OCI-LY1 (cell line): Measurements from ENCODE around the gene MAN1C1.

ENCODE experiments used
- H2AFZ ChIP-seq: fragments of 200-600 bp; sonication (generic), shearing (Covaris generic); 2 replicates; pipeline ENCODE4 v1.6.0; 2014; ENCODE audit warnings: antibody characterized with exemption, mild to moderate bottlenecking, low read length
- H3F3A ChIP-seq: fragments of 200-600 bp; sonication (generic), shearing (Covaris generic); 2 replicates; pipeline ENCODE4 v1.6.0; 2014; ENCODE audit warnings: mild to moderate bottlenecking, antibody characterized with exemption, low read length, moderate library complexity; ENCODE audit not compliant: insufficient read depth
- H3K27ac ChIP-seq: fragments of 200-600 bp; sonication (generic); 2 replicates; pipeline ENCODE4 v1.5.1; 2014; ENCODE audit warnings: low read length, mixed run types, mild to moderate bottlenecking, low read depth; ENCODE audit not compliant: poor library complexity, severe bottlenecking
- H3K27me3 ChIP-seq: fragments of 200-600 bp; sonication (generic); 2 replicates; pipeline ENCODE4 v1.6.0; 2014; ENCODE audit warnings: antibody characterized with exemption, mild to moderate bottlenecking, low read length, moderate library complexity; ENCODE audit not compliant: insufficient read depth
- H3K36me3 ChIP-seq: fragments of 200-600 bp; sonication (generic); 2 replicates; pipeline ENCODE4 v1.6.1; 2014; ENCODE audit warnings: mild to moderate bottlenecking, antibody characterized with exemption, low read length, moderate library complexity, mixed read lengths; ENCODE audit not compliant: insufficient read depth
- H3K4me1 ChIP-seq: fragments of 200-600 bp; sonication (generic); 2 replicates; pipeline ENCODE4 v1.5.1; 2014; ENCODE audit warnings: mild to moderate bottlenecking, low read length, moderate library complexity; ENCODE audit not compliant: insufficient read depth, severe bottlenecking
- H3K4me2 ChIP-seq: fragments of 200-600 bp; sonication (generic), shearing (Covaris generic); 2 replicates; pipeline ENCODE4 v1.6.1; 2014; ENCODE audit warnings: low read length
- H3K4me3 ChIP-seq: fragments of 200-600 bp; sonication (generic); 2 replicates; pipeline ENCODE4 v1.5.1; 2014; ENCODE audit warnings: low read length, low read depth, mild to moderate bottlenecking, mixed read lengths; ENCODE audit not compliant: poor library complexity, severe bottlenecking
- H3K79me2 ChIP-seq: fragments of 200-600 bp; shearing (Covaris generic); 2 replicates; pipeline ENCODE4 v1.6.1; 2016; ENCODE audit warnings: mixed run types, low read length, mixed read lengths; ENCODE audit not compliant: insufficient read depth
- H3K9ac ChIP-seq: fragments of 200-600 bp; sonication (generic), shearing (Covaris generic); 2 replicates; pipeline ENCODE4 v1.6.1; 2014; ENCODE audit warnings: mild to moderate bottlenecking, low read length, mixed read lengths
- H3K9me2 ChIP-seq: fragments of 200-600 bp; sonication (generic), shearing (Covaris generic); 2 replicates; pipeline ENCODE4 v1.6.1; 2014; ENCODE audit warnings: low read depth, mild to moderate bottlenecking, low read length, mixed read lengths
- H3K9me3 ChIP-seq: fragments of 200-600 bp; shearing (Covaris generic); 2 replicates; pipeline ENCODE4 v1.6.1; 2014; ENCODE audit warnings: low read length, mixed read lengths
- H4K20me1 ChIP-seq: fragments of 200-600 bp; sonication (generic), shearing (Covaris generic); 2 replicates; pipeline ENCODE4 v1.6.0; 2016; ENCODE audit warnings: mild to moderate bottlenecking, low read length; ENCODE audit not compliant: insufficient read depth
- CTCF ChIP-seq: fragments of 200-600 bp; sonication (generic), shearing (Covaris generic); IDR thresholded peaks from 2 replicates; pipeline ENCODE4 v1.5.1; 2017; ENCODE audit warnings: mild to moderate bottlenecking, antibody characterized with exemption, low read length, moderate library complexity, mixed read lengths
- EZH2 ChIP-seq: fragments of 200-600 bp; sonication (generic), shearing (Covaris generic); IDR thresholded peaks from 2 replicates; pipeline ENCODE4 v1.8.0; 2017; ENCODE audit warnings: borderline replicate concordance, mixed run types, mild to moderate bottlenecking, antibody characterized with exemption, low read length, moderate library complexity, mixed read lengths

Gene MAN1C1

GRCh38 chr1:25772164-25772563, 155.6 kb downstream of the MAN1C1 start:
- H3K4me1 ChIP-seq: peaks cover 26% of the 10 kb centered on the region
- TF ChIP-seq EZH2: no peak
- TF ChIP-seq CTCF: no peak
- no peak overlapping the region for H3K9ac ChIP-seq
- H3K4me3 ChIP-seq: no peak overlapping the region
- H3K4me2 ChIP-seq: no peak overlapping the region
- no peaks in the 10 kb centered on the region for H3K9me2 ChIP-seq
- H3K27ac ChIP-seq: no peak overlapping the region
- no peaks in the 10 kb centered on the region for H3K79me2 ChIP-seq
- H3K36me3 ChIP-seq: no peaks in the 10 kb centered on the region
- no peaks in the 10 kb centered on the region for H3K9me3 ChIP-seq
- 0 out of 2 replicates have a peak, but pooled peaks cover 5% of the 10 kb centered on the region for H3F3A ChIP-seq
- H3K27me3 ChIP-seq: no peaks in the 10 kb centered on the region
- no peak overlapping the region for H2AFZ ChIP-seq
- no peaks in the 10 kb centered on the region for H4K20me1 ChIP-seq

GRCh38 chr1:25772692-25773245, 156.2 kb downstream of the MAN1C1 start:
- Histone ChIP-seq H3K4me2 (no peak overlapping the region), H3K9me3 (no peaks in the 10 kb centered on the region), H3K36me3 (no peaks in the 10 kb centered on the region), H3F3A (0 out of 2 replicates have a peak, but pooled peaks cover 5% of the 10 kb centered on the region), H3K9ac (no peak overlapping the region), H3K9me2 (no peaks in the 10 kb centered on the region), H3K79me2 (no peaks in the 10 kb centered on the region), H3K27me3 (no peaks in the 10 kb centered on the region), H4K20me1 (no peaks in the 10 kb centered on the region), H3K4me3 (no peak overlapping the region), H2AFZ (no peak overlapping the region), H3K27ac (no peak overlapping the region), H3K4me1 (peaks cover 26% of the 10 kb centered on the region)
- TF ChIP-seq EZH2: no peak
- TF ChIP-seq CTCF: no peak

GRCh38 chr1:25773441-25774125, 157.0 kb downstream of the MAN1C1 start:
- no peaks in the 10 kb centered on the region for H3K9me2 ChIP-seq
- H3K79me2 ChIP-seq: no peaks in the 10 kb centered on the region
- peaks cover 28% of the 10 kb centered on the region for H3K4me1 ChIP-seq
- no peak overlapping the region for H3K4me2 ChIP-seq
- no peak overlapping the region for H2AFZ ChIP-seq
- no peak overlapping the region for H3K27ac ChIP-seq
- no peaks in the 10 kb centered on the region for H3K36me3 ChIP-seq
- no peaks in the 10 kb centered on the region for H4K20me1 ChIP-seq
- H3K9ac ChIP-seq: no peak overlapping the region
- H3K9me3 ChIP-seq: no peaks in the 10 kb centered on the region
- H3K4me3 ChIP-seq: no peak overlapping the region
- 0 out of 2 replicates have a peak, but pooled peaks cover 5% of the 10 kb centered on the region for H3F3A ChIP-seq
- TF ChIP-seq CTCF: no peak
- TF ChIP-seq EZH2: no peak
- H3K27me3 ChIP-seq: peaks cover 7% of the 10 kb centered on the region; the same call in 1 of the 2 replicates
